Neural cell (in vitro differentiated cells): Measurements from ENCODE around the gene SH3BGRL2. TPM values are rescaled to one million over a fixed set of nuclear protein-coding genes. Genes with fewer than 3 reads are reported as not detected.

Experiments used
- H2AFZ ChIP-seq: fragments of 200-600, 300-800 bp; sonication (generic), shearing (Covaris generic); 2 replicates; pipeline ENCODE4 v1.6.0; 2014; ENCODE audit warnings: low read depth, mild to moderate bottlenecking, antibody characterized with exemption, low read length, moderate library complexity
- H3F3A ChIP-seq: fragments of 200-600 bp; shearing (Covaris generic); 2 replicates; pipeline ENCODE4 v1.6.1; 2016; ENCODE audit warnings: mild to moderate bottlenecking, moderate library complexity, mixed read lengths, antibody characterized with exemption, low read length; ENCODE audit not compliant: insufficient read depth, poor library complexity, severe bottlenecking
- H3K27ac ChIP-seq: fragments of 200-600, 300-800 bp; sonication (generic), shearing (Covaris generic); 2 replicates; pipeline ENCODE4 v1.5.1; 2014; ENCODE audit warnings: mild to moderate bottlenecking, low read length, moderate library complexity
- H3K27me3 ChIP-seq: fragments of 300-800, 200-600 bp; sonication (generic), shearing (Covaris generic); 2 replicates; pipeline ENCODE4 v1.6.0; 2014; ENCODE audit warnings: mild to moderate bottlenecking, low read depth, low read length, moderate library complexity; ENCODE audit not compliant: insufficient read depth
- H3K36me3 ChIP-seq: fragments of 300-800, 200-600 bp; sonication (generic), shearing (Covaris generic); 2 replicates; pipeline ENCODE4 v1.5.1; 2014; ENCODE audit warnings: mild to moderate bottlenecking, antibody characterized with exemption, low read length, moderate library complexity; ENCODE audit not compliant: insufficient read depth
- H3K4me2 ChIP-seq: fragments of 300-800, 200-600 bp; sonication (generic), shearing (Covaris generic); 2 replicates; pipeline ENCODE4 v1.6.0; 2014; ENCODE audit warnings: mild to moderate bottlenecking, low read length
- H3K4me3 ChIP-seq: fragments of 300-800, 200-600 bp; sonication (generic), shearing (Covaris generic); 2 replicates; pipeline ENCODE4 v1.5.1; 2014; ENCODE audit warnings: mild to moderate bottlenecking, low read length, moderate library complexity
- H3K79me2 ChIP-seq: fragments of 200-600 bp; shearing (Covaris generic); replicated peaks from 2 replicates; pipeline ENCODE4 v1.6.0; 2014; ENCODE audit warnings: mild to moderate bottlenecking, low read length, moderate library complexity; ENCODE audit not compliant: insufficient read depth
- H3K9ac ChIP-seq: fragments of 300-800, 200-600 bp; sonication (generic), shearing (Covaris generic); 2 replicates; pipeline ENCODE4 v1.6.1; 2016; ENCODE audit warnings: mild to moderate bottlenecking, low read length, mixed read lengths
- H3K9me2 ChIP-seq: fragments of 200-600 bp; shearing (Covaris generic); 2 replicates; pipeline ENCODE4 v1.6.1; 2016; ENCODE audit warnings: mild to moderate bottlenecking, low read length, mixed read lengths; ENCODE audit not compliant: insufficient read depth
- H3K9me3 ChIP-seq: fragments of 200-600, 300-800 bp; sonication (generic), shearing (Covaris generic); 2 replicates; pipeline ENCODE4 v1.6.1; 2016; ENCODE audit warnings: mild to moderate bottlenecking, mixed run types, low read length, moderate library complexity, mixed read lengths
- H4K20me1 ChIP-seq: fragments of 200-600 bp; shearing (Covaris generic); 2 replicates; pipeline ENCODE4 v1.6.1; 2016; ENCODE audit warnings: mild to moderate bottlenecking, mixed run types; ENCODE audit not compliant: insufficient read depth
- EZH2 ChIP-seq: fragments of 200-600, 300-800 bp; shearing (Covaris generic), sonication (generic); IDR thresholded peaks from 2 replicates; pipeline ENCODE4 v1.6.1; 2014; ENCODE audit warnings: antibody characterized with exemption, low read length, borderline replicate concordance, mild to moderate bottlenecking; ENCODE audit not compliant: insufficient read depth, poor library complexity, severe bottlenecking
- MXI1 ChIP-seq: fragments of 450-650 bp; conservative IDR thresholded peaks from 2 replicates; pipeline ENCODE4 v1.6.1; 2014; ENCODE audit warnings: antibody characterized with exemption, mild to moderate bottlenecking; ENCODE audit not compliant: poor library complexity, severe bottlenecking
- POLR2AphosphoS5 ChIP-seq: IDR thresholded peaks from 2 replicates; pipeline ENCODE4 v1.6.1; 2012
- RAD21 ChIP-seq: fragments of 450-650 bp; conservative IDR thresholded peaks from 2 replicates; pipeline ENCODE4 v1.6.1; 2014; ENCODE audit warnings: antibody characterized with exemption, mild to moderate bottlenecking, moderate library complexity
- SMC3 ChIP-seq: fragments of 450-650 bp; conservative IDR thresholded peaks from 2 replicates; pipeline ENCODE4 v1.6.1; 2014; ENCODE audit warnings: antibody characterized with exemption, mild to moderate bottlenecking, moderate library complexity; ENCODE audit not compliant: poor library complexity
- polyA plus RNA-seq: library from polyadenylated mRNA; depleted of rRNA; stranded (reverse); fragments of >200 nt; gene quantifications from 2 replicates; pipeline ENCODE4 v1.2.3, GENCODE V29; 2014
- TF ChIP-seq, protein P1 (sequence below): IDR thresholded peaks from 2 replicates; pipeline ENCODE4 v1.6.1; 2012; ENCODE audit warnings: borderline replicate concordance
- TF ChIP-seq, protein P2 (sequence below): fragments of 450-650 bp; IDR thresholded peaks from 2 replicates; pipeline ENCODE4 v1.5.1; 2014; ENCODE audit warnings: antibody characterized with exemption, mild to moderate bottlenecking, moderate library complexity; ENCODE audit not compliant: poor library complexity, severe bottlenecking

Gene SH3BGRL2
- polyA plus RNA-seq, 1 donor from 2014 or later = 25.3 TPM

DNA sequence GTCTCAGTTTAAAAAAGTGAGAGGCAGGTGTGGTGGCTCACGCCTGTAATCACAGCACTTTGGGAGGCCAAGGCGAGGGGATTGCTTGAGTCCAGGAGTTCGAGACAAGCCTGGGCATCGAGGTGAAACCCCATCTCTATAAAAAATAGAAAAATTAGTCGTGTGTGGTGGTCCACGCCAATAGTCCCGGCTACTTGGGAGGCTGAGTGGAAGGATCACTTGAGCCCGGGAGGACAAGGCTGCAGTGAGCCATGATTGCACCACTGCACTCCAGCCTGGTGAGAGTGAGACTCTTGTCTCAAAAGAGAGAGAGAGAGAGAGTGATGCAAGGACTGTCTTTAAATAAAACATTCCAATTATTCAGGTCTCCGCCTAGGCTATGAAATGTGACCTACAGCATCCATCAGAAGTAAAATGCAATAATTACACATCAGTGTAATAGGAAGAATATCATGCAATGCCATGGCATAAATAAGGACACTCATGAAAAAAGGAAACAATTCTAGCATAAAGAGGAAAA, 81.5 kb downstream of the SH3BGRL2 start:
- no peak overlapping the region for H3K9ac ChIP-seq
- no peaks in the 10 kb centered on the region for H3F3A ChIP-seq
- H3K9me2 ChIP-seq = no peaks in the 10 kb centered on the region
- no peak overlapping the region for H2AFZ ChIP-seq
- no peaks in the 10 kb centered on the region for H3K79me2 ChIP-seq
- H4K20me1 ChIP-seq = no peaks in the 10 kb centered on the region
- H3K36me3 ChIP-seq = no peaks in the 10 kb centered on the region
- no peak overlapping the region for H3K4me2 ChIP-seq
- H3K27ac ChIP-seq = no peak overlapping the region
- TF ChIP-seq MXI1 (no peak), EZH2 (no peak), POLR2AphosphoS5 (no peak)
- H3K9me3 ChIP-seq = no peaks in the 10 kb centered on the region
- H3K4me3 ChIP-seq = no peak overlapping the region
- no peaks in the 10 kb centered on the region for H3K27me3 ChIP-seq

DNA sequence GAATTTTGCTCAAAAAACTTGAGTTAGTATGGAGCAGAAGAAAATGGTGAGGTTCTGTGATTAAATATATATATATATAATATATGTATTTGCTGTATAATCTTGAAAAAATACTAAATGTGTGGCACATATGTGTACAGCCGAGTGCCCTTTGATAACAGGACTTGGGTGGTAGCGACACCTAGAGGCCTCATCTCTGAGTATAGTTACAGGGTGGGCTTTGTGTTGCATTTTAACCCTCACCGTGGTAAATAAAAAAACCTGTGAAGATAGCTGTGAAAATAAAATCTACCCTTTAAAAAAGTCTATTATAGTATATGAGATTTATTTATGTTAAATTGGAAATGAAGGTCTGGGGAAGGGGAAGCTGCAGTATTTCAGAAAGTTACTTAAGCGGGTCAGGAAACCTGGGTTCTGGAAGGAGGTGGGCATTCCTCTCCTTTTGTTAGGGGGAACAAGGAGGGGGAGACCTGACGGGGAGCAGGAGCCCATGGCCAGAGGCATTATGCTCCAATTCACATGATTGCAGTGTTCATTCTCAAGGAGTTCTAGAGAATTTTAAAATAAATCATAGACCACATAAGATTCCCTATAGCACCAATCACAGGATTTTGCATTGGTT, 82.7 kb downstream of the SH3BGRL2 start:
- no peak overlapping the region for H3K4me2 ChIP-seq
- no peaks in the 10 kb centered on the region for H4K20me1 ChIP-seq

More for the DNA sequence above, 82.7 kb downstream of the SH3BGRL2 start:
- TF ChIP-seq, protein P1, sequence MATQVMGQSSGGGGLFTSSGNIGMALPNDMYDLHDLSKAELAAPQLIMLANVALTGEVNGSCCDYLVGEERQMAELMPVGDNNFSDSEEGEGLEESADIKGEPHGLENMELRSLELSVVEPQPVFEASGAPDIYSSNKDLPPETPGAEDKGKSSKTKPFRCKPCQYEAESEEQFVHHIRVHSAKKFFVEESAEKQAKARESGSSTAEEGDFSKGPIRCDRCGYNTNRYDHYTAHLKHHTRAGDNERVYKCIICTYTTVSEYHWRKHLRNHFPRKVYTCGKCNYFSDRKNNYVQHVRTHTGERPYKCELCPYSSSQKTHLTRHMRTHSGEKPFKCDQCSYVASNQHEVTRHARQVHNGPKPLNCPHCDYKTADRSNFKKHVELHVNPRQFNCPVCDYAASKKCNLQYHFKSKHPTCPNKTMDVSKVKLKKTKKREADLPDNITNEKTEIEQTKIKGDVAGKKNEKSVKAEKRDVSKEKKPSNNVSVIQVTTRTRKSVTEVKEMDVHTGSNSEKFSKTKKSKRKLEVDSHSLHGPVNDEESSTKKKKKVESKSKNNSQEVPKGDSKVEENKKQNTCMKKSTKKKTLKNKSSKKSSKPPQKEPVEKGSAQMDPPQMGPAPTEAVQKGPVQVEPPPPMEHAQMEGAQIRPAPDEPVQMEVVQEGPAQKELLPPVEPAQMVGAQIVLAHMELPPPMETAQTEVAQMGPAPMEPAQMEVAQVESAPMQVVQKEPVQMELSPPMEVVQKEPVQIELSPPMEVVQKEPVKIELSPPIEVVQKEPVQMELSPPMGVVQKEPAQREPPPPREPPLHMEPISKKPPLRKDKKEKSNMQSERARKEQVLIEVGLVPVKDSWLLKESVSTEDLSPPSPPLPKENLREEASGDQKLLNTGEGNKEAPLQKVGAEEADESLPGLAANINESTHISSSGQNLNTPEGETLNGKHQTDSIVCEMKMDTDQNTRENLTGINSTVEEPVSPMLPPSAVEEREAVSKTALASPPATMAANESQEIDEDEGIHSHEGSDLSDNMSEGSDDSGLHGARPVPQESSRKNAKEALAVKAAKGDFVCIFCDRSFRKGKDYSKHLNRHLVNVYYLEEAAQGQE = no peak
- TF ChIP-seq RAD21 (peak; percentile 60), SMC3 (peak; percentile 43)
- TF ChIP-seq, protein P2, sequence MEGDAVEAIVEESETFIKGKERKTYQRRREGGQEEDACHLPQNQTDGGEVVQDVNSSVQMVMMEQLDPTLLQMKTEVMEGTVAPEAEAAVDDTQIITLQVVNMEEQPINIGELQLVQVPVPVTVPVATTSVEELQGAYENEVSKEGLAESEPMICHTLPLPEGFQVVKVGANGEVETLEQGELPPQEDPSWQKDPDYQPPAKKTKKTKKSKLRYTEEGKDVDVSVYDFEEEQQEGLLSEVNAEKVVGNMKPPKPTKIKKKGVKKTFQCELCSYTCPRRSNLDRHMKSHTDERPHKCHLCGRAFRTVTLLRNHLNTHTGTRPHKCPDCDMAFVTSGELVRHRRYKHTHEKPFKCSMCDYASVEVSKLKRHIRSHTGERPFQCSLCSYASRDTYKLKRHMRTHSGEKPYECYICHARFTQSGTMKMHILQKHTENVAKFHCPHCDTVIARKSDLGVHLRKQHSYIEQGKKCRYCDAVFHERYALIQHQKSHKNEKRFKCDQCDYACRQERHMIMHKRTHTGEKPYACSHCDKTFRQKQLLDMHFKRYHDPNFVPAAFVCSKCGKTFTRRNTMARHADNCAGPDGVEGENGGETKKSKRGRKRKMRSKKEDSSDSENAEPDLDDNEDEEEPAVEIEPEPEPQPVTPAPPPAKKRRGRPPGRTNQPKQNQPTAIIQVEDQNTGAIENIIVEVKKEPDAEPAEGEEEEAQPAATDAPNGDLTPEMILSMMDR = peak; percentile 60
- H3K27me3 ChIP-seq = no peaks in the 10 kb centered on the region
- H3K27ac ChIP-seq = no peak overlapping the region
- H2AFZ ChIP-seq = no peak overlapping the region
- H3K36me3 ChIP-seq = no peaks in the 10 kb centered on the region
- H3K9me2 ChIP-seq = no peaks in the 10 kb centered on the region
- H3K9me3 ChIP-seq = no peaks in the 10 kb centered on the region
- no peaks in the 10 kb centered on the region for H3F3A ChIP-seq
- H3K79me2 ChIP-seq = no peaks in the 10 kb centered on the region
- H3K9ac ChIP-seq = no peak overlapping the region
- no peak overlapping the region for H3K4me3 ChIP-seq
